GM12878 (cell line): ENCODE measurements around the gene ZFHX2. TPM values are rescaled to one million over a fixed set of nuclear protein-coding genes. Genes with fewer than 3 reads are reported as not detected.

Source experiments
- ATAC-seq: fragments of 200-7000 bp; cut with Tn5 transposase; 3 replicates; pipeline ENCODE4 v1.9.1; 2020; ENCODE audit warnings: mild to moderate bottlenecking, moderate library complexity
- BruUV-seq: library from RNA; stranded (reverse); fragments of 400-500 nt; replicated peaks from 2 replicates; lab custom pipeline; 2021; lab: Mats Ljungman, UMichigan
- CTCF ChIA-PET: fragments of 300-600 bp; sonication (Branson Sonifier 250); formaldehyde crosslinking; extraction: SDS; loops from one replicate; lab custom pipeline; 2021; ENCODE audit warnings: inconsistent platforms; lab: Yijun Ruan, JAX
- POLR2A ChIA-PET: fragments of 350-600 bp; formaldehyde crosslinking; extraction: SDS; loops from one replicate; lab custom pipeline; 2021; ENCODE audit warnings: inconsistent platforms; lab: Charles Lee
- RAD21 ChIA-PET: fragments of 300-600 bp; sonication (Branson Sonifier 250); formaldehyde crosslinking; loops from one replicate; lab custom pipeline; 2023; ENCODE audit warnings: antibody characterized with exemption; ENCODE audit not compliant: unreplicated experiment; lab: Charles Lee
- SMC1A ChIA-PET: fragments of 300-600 bp; sonication (Branson Sonifier 250); formaldehyde crosslinking; loops from one replicate; lab custom pipeline; 2023; ENCODE audit not compliant: unreplicated experiment, uncharacterized antibody; lab: Charles Lee
- DNase-seq: peaks from one replicate; pipeline ENCODE4 v3.0.0-alpha.2; 2011; ENCODE audit warnings: low read depth, low spot score
- FAIRE-seq: peaks from 3 replicates; lab custom pipeline; 2011; peaks lifted over from hg19 to GRCh38; lab: Jason Lieb, UNC
- H2AFZ ChIP-seq: 2 replicates; pipeline ENCODE4 v1.6.0; 2011; ENCODE audit warnings: low read depth, low read length, control low read depth; ENCODE audit not compliant: control insufficient read depth
- H3K27ac ChIP-seq: 2 replicates; pipeline ENCODE4 v1.5.1; 2011; ENCODE audit warnings: control low read depth; ENCODE audit not compliant: control insufficient read depth, insufficient read depth
- H3K27me3 ChIP-seq, 2 experiments: replicated peaks in 1 of 2; 2 replicates each; pipeline versions ENCODE4 v1.6.0 to v1.6.1; 2011; ENCODE audit warnings: low read length in 1 of 2; ENCODE audit not compliant: control insufficient read depth in 2 of 2, insufficient read depth in 2 of 2
- H3K36me3 ChIP-seq, 2 experiments: 2 replicates each; pipeline ENCODE4 v1.5.1; 2011; ENCODE audit warnings: low read length in 1 of 2; ENCODE audit not compliant: control insufficient read depth in 2 of 2, insufficient read depth in 2 of 2
- H3K4me1 ChIP-seq: 2 replicates; pipeline ENCODE4 v1.6.1; 2011; ENCODE audit warnings: mild to moderate bottlenecking, low read length, moderate library complexity, mixed read lengths; ENCODE audit not compliant: control insufficient read depth, insufficient read depth
- H3K4me2 ChIP-seq: 2 replicates; pipeline ENCODE4 v1.6.0; 2011; ENCODE audit warnings: control low read depth; ENCODE audit not compliant: control insufficient read depth, insufficient read depth
- H3K4me3 ChIP-seq: fragments of 200-600 bp; sonication (generic); 2 replicates; pipeline ENCODE4 v1.5.1; 2016
- H3K79me2 ChIP-seq: 2 replicates; pipeline ENCODE4 v1.6.0; 2011; ENCODE audit warnings: low read length; ENCODE audit not compliant: control insufficient read depth, insufficient read depth
- H3K9ac ChIP-seq: 2 replicates; pipeline ENCODE4 v1.8.0; 2011; ENCODE audit warnings: low read length, control low read depth, mixed read lengths; ENCODE audit not compliant: control insufficient read depth, insufficient read depth
- H3K9me3 ChIP-seq: replicated peaks from 3 replicates; pipeline ENCODE4 v1.5.1; 2011; ENCODE audit warnings: mild to moderate bottlenecking, low read length; ENCODE audit not compliant: control insufficient read depth, insufficient read depth
- H4K20me1 ChIP-seq: 2 replicates; pipeline ENCODE4 v1.6.0; 2011; ENCODE audit not compliant: control insufficient read depth, insufficient read depth
- BRCA1 ChIP-seq: IDR thresholded peaks from 2 replicates; pipeline ENCODE4 v1.6.1; 2011; ENCODE audit warnings: low read depth, low read length, improper control_type of control experiment
- CBFB ChIP-seq: IDR thresholded peaks from 2 replicates; pipeline ENCODE4 v1.6.1; 2016; ENCODE audit warnings: antibody characterized with exemption, low read depth
- CBX3 ChIP-seq: fragments of 200-600 bp; sonication (generic); IDR thresholded peaks from 2 replicates; pipeline ENCODE4 v1.6.1; 2016; ENCODE audit warnings: low read depth, borderline replicate concordance
- CEBPZ ChIP-seq: fragments of 150-350 bp; IDR thresholded peaks from 2 replicates; pipeline ENCODE4 v1.6.1; 2016; ENCODE audit warnings: low read depth, low read length
- CHD4 ChIP-seq: fragments of 200-600 bp; sonication (generic); IDR thresholded peaks from 2 replicates; pipeline ENCODE4 v1.6.1; 2016; ENCODE audit warnings: mild to moderate bottlenecking
- CREM ChIP-seq: IDR thresholded peaks from 2 replicates; pipeline ENCODE4 v1.6.1; 2014; ENCODE audit warnings: antibody characterized with exemption, low read depth
- DPF2 ChIP-seq: fragments of 450-650 bp; IDR thresholded peaks from 2 replicates; pipeline ENCODE4 v1.6.1; 2017; ENCODE audit warnings: mild to moderate bottlenecking
- EED ChIP-seq: sonication (generic); IDR thresholded peaks from 2 replicates; pipeline ENCODE4 v1.6.1; 2016; ENCODE audit warnings: antibody characterized with exemption, low read depth
- FOS ChIP-seq: IDR thresholded peaks from 3 replicates; pipeline ENCODE4 v1.6.1; 2011; ENCODE audit warnings: borderline replicate concordance; ENCODE audit not compliant: insufficient read length; ENCODE audit errors: extremely low read depth
- IKZF1 ChIP-seq: fragments of 450-650 bp; conservative IDR thresholded peaks from 2 replicates; pipeline ENCODE4 v1.6.1; 2017; ENCODE audit warnings: antibody characterized with exemption, mild to moderate bottlenecking
- MEF2A ChIP-seq: IDR thresholded peaks from 2 replicates; pipeline ENCODE4 v1.6.1; 2011; ENCODE audit warnings: low read depth, mild to moderate bottlenecking, low read length, moderate library complexity; ENCODE audit not compliant: insufficient read depth
- MYB ChIP-seq: fragments of 150-350 bp; IDR thresholded peaks from 2 replicates; pipeline ENCODE4 v1.6.1; 2014; ENCODE audit warnings: mild to moderate bottlenecking, low read depth, low read length, borderline replicate concordance
- SIN3A ChIP-seq: IDR thresholded peaks from 2 replicates; pipeline ENCODE4 v1.6.1; 2012; ENCODE audit warnings: low read depth, low read length, improper control_type of control experiment
- SREBF2 ChIP-seq: IDR thresholded peaks from 2 replicates; pipeline ENCODE4 v1.6.1; 2012; ENCODE audit warnings: mild to moderate bottlenecking, low read length
- SRF ChIP-seq, 2 experiments: IDR thresholded peaks; 2 replicates each; pipeline ENCODE4 v1.6.1; 2011; ENCODE audit warnings: low read depth in 2 of 2, low read length in 2 of 2, mild to moderate bottlenecking in 1 of 2, moderate library complexity in 1 of 2
- TARDBP ChIP-seq: IDR thresholded peaks from 2 replicates; pipeline ENCODE4 v1.6.1; 2016; ENCODE audit warnings: borderline replicate concordance
- ZNF217 ChIP-seq: fragments of 450-650 bp; IDR thresholded peaks from 2 replicates; pipeline ENCODE4 v1.6.1; 2017; ENCODE audit warnings: antibody characterized with exemption, mild to moderate bottlenecking
- ZNF274 ChIP-seq: IDR thresholded peaks from one replicate; pipeline ENCODE4 v1.8.0; 2011; ENCODE audit not compliant: insufficient read length, insufficient read depth
- WGBS: methylation state at CpG from one replicate; pipeline ENCODE4 v1.1.6; 2016; ENCODE audit warnings: low lambda C conversion rate; ENCODE audit not compliant: insufficient replicate concordance, insufficient coverage; ENCODE audit errors: missing lambda C conversion rate; 5-methylcytosine and 5-hydroxymethylcytosine counted together
- in situ Hi-C: fragments of 300-500 bp; cut with MboI; formaldehyde crosslinking; loops from 9 replicates; pipeline ENCODE4 v1.14.3; 2018; ENCODE audit warnings: mixed read lengths
- intact Hi-C: fragments of 100-400 bp; cut with micrococcal nuclease; formaldehyde crosslinking; loops from one replicate; pipeline ENCODE4 v1.14.2; 2022; ENCODE audit not compliant: unreplicated experiment
- polyA plus RNA-seq, 11 experiments: library from polyadenylated mRNA; depleted of rRNA in 4 of 11; unstranded in 6 of 11; stranded (reverse) in 5 of 11; fragments of >200 nt; fragmentation: Nextera tagmentation in 4 of 11; fragmentation: Illumina TruSeq in 1 of 11; extraction: Ambion mirVana in 4 of 11; extraction: Trizol in 1 of 11; gene quantifications; 1 replicate in 1 of 11; 2 replicates in 10 of 11; pipeline versions ENCODE4 v1.2.1 to v1.2.3, GENCODE V29; 2011 to 2016; ENCODE audit warnings: inconsistent platforms in 2 of 11, missing spikeins in 2 of 11, low read depth in 1 of 11
- total RNA-seq, 4 experiments: library from RNA; depleted of rRNA in 3 of 4; stranded (reverse); fragments of >200 nt in 3 of 4; fragmentation: Illumina TruSeq in 1 of 4; extraction: Trizol in 1 of 4; gene quantifications; 2 replicates each; pipeline versions ENCODE4 v1.2.1 to v1.2.3, GENCODE V29; 2013 to 2021

ZFHX2 gene
- total and polyA plus RNA-seq, 10 of the 15 experiments (the other 5 are each of a cell fraction or from before 2014, with no cell fraction given): 0.27 to 2.2 (median 0.55) TPM

GRCh38 chr14:23543403-23543802 lies 8.2 kb downstream of the ZFHX2 start:
- FAIRE-seq: no peak
- CTCF ChIA-PET: interaction anchor here (9.0 to 11.4 kb wide), 2 partner anchors 17 to 66 kb away, joined by 126 to 131 read pairs; no protein-coding TSS in a partner anchor
- RAD21 ChIA-PET: interaction anchor here (0.9 kb wide), 1 partner anchor 17 kb away, joined by 3 read pairs; no protein-coding TSS in a partner anchor
- ATAC-seq: no peak
- Histone ChIP-seq H3K27me3 (no peaks in the 10 kb centered on the region), H2AFZ (no peak overlapping the region), H4K20me1 (no peaks in the 10 kb centered on the region), H3K9me3 (no peaks in the 10 kb centered on the region), H3K4me2 (no peak overlapping the region), H3K27ac (no peak overlapping the region), H3K4me3 (no peak overlapping the region), H3K9ac (no peak overlapping the region), H3K36me3 (no peaks in the 10 kb centered on the region), H3K4me1 (no peaks in the 10 kb centered on the region), H3K79me2 (no peaks in the 10 kb centered on the region)
- SMC1A ChIA-PET: no interaction called here
- POLR2A ChIA-PET: no interaction called here
- TF ChIP-seq BRCA1 (no peak), SRF (IDR thresholded peaks at IDR 0.05; ENCODE audit: low read depth in 2 of 2, low read length in 2 of 2) (no peak)
- intact Hi-C loops: no loop called here
- in situ Hi-C loops: no loop called here
- BruUV-seq: no TSS peak
- no peak for DNase-seq
- 71% methylated on average over 5 of the region's 5 CpGs for WGBS

GRCh38 chr14:23542261-23542660 lies 9.3 kb downstream of the ZFHX2 start:
- no peak for TF ChIP-seq DPF2
- TF ChIP-seq FOS: no peak
- no peak for TF ChIP-seq CREM
- no peak for TF ChIP-seq SREBF2
- TF ChIP-seq MYB: no peak
- TF ChIP-seq TARDBP: no peak
- TF ChIP-seq CEBPZ: no peak
- no peak for TF ChIP-seq EED
- no peak for TF ChIP-seq CBFB
- TF ChIP-seq ZNF217: no peak
- no peak for TF ChIP-seq ZNF274
- TF ChIP-seq SIN3A: no peak
- TF ChIP-seq CBX3: no peak
- TF ChIP-seq CHD4: no peak
- TF ChIP-seq MEF2A: no peak
- no peak for TF ChIP-seq IKZF1
- no peak overlapping the region for H2AFZ ChIP-seq
- H4K20me1 ChIP-seq: no peaks in the 10 kb centered on the region
- CTCF ChIA-PET: interaction anchor here (1.1 to 11.4 kb wide), 5 partner anchors 12 to 65 kb away, joined by 3 to 131 read pairs (median 5); no protein-coding TSS in a partner anchor
- no peaks in the 10 kb centered on the region for H3K79me2 ChIP-seq
- H3K27ac ChIP-seq: no peak overlapping the region
- no peak overlapping the region for H3K4me2 ChIP-seq
- H3K4me3 ChIP-seq: no peak overlapping the region
- POLR2A ChIA-PET: no interaction called here
- ATAC-seq (no peak), FAIRE-seq (no peak), DNase-seq (no peak)
- H3K9me3 ChIP-seq: no peaks in the 10 kb centered on the region
- no peak overlapping the region for H3K9ac ChIP-seq
- no TSS peak for BruUV-seq
- RAD21 ChIA-PET: interaction anchor here (0.7 to 0.9 kb wide), 2 partner anchors 16 to 18 kb away, joined by 3 read pairs; no protein-coding TSS in a partner anchor
- no peaks in the 10 kb centered on the region for H3K4me1 ChIP-seq
- H3K36me3 ChIP-seq: no peaks in the 10 kb centered on the region
- intact Hi-C loops: no loop called here
- 46% methylated on average over 5 of the region's 5 CpGs for WGBS
- in situ Hi-C loops: no loop called here
- H3K27me3 ChIP-seq: no peaks in the 10 kb centered on the region
- SMC1A ChIA-PET: interaction anchor here (0.6 to 1.0 kb wide), 2 partner anchors 16 to 63 kb away, joined by 3 to 5 read pairs; no protein-coding TSS in a partner anchor
